OCI-M2 (cell line): ENCODE results near the gene CLPTM1.
"Not testable (repeated sequence)": the region's sequence is repeated elsewhere in the genome, so short reads cannot be mapped to it uniquely, and the experiment has no call there.

ENCODE experiments used
- DNase-seq: peaks from one replicate; lab custom pipeline; 2025; ENCODE audit not compliant: unreplicated experiment; lab: John Stamatoyannopoulos, UW

CLPTM1 gene

DNA sequence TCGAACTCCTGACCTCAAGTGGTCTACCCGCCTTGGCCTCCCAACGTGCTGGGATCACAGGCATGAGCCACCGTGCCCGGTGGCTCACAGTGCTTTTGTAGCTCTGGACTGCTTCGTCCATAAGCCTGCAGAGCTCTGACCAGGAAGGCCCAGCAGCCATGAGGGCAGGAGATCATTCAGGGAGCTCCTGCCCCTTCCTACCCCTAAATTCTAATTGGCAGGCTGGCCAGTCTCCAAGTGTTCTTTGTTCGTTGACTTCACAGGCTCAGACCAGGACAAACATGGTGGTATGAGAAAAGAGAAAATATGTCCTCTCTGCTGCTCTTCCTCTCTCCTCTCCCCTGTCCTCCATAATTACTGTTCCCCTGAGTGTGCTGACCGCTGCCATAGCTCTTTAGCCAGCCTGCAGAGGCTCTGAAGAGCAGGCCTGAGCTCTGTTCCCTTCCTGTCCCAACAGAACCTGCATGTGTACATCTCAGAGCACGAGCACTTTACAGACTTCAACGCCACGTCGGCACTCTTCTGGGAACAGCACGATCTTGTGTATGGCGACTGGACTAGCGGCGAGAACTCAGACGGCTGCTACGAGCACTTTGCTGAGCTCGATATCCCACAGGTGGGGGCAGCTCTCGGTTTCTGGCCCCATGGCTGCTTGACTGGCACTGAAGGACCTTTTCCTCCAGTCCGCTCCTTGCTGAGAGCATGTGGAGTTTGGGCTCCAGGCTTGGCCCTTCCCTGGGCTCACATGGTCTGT lies 19.0 kb downstream of the CLPTM1 start:
- no peak for DNase-seq

DNA sequence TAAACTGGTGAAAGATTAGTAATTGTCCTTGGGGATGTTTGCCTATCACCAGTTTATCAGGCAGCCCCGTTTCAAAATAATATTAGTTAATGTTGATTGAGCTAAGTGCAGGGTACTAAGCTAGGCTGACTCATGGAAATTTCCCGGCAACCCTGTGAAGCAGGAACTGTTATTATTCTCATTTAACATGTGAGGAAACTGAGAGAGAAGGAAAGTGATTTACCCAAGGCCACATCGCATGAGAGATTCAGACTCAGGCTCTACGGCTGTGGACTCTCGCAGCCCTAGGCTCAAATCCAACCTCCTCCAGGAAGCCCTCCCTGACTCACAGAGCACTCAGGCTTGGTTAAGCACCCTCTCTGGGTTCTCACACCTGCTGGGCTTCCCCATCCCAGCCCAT lies 19.7 kb downstream of the CLPTM1 start:
- DNase-seq = no peak

GRCh38 chr19:44975444-44975843 lies 20.3 kb downstream of the CLPTM1 start:
- no peak for DNase-seq

GRCh38 chr19:44984005-44984404 lies 28.8 kb downstream of the CLPTM1 start:
- no peak for DNase-seq

DNA sequence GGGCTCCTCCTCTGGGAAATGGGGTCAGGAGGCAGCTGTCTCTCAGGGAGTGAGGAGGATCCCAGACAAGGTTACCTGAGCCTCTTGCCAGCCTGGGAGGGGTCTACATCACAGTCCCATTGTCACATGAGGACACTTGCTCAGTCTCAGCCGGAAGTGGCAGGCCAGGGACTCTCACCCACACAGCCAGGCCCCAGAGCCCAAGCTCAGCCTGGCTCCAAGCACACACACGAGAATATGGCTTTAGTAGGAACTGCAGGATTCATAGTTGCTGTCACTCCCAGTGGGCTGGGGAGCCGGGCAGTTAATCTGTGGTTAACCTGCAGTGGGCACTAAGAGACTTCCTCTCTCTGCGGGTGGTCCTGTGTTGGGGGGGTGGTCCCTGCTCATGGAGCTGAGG lies 30.3 kb downstream of the CLPTM1 start:
- DNase-seq = no peak

GRCh38 chr19:44986389-44986788 lies 31.2 kb downstream of the CLPTM1 start:
- no peak for DNase-seq

DNA sequence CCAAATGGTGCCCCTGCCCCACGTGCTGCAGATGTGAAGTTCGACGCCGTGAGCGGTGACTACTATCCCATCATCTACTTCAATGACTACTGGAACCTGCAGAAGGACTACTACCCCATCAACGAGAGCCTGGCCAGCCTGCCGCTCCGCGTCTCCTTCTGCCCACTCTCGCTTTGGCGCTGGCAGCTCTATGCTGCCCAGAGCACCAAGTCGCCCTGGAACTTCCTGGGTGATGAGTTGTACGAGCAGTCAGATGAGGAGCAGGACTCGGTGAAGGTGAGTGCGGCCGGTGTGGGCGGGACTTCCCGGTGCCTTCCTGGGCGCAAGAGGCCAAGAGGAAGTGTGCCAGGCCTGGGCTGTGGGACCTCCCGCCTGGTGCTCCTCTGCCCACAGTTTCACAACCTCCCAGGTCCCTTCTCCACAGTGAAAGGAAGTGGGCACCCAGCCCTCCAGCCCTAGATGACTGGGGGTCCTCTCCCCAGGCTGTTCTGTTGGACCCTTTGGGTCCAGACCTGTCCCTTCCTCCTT lies 32.0 kb downstream of the CLPTM1 start:
- DNase-seq = no peak

- no peak for DNase-seq
Observed at GRCh38 chr19:44988273-44988672, 33.1 kb downstream of the CLPTM1 start.

DNA sequence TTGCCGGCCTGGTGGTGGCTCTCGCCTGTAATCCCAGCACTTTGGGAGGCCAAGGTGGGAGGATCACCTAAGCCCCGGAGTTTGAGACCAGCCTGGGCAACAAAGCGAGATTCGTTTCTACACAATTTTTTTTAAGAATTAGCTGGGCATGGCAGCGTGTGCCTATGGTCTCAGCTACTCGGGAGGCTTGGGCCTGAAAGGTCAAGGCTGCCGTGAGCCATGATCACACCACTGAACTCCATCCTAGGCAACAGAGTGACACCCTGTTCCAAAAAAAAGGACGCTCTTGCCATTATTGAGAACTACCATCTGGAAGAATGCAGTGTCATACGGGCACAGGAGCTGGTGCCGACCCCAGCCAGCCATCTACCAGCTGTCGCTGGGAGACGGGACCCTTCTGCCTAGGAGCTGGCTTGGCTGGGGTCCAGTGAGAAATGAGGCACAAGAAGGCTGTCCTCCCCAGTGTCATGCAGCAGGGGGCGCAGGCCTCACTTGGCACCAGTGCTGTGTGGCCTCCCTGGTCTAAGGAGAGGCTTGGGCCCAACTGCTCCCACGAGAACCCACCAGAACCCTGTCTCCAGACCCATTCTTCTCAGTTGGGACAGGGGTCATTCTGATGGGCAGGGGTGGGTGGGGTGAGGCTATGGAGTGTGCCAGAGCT lies 33.8 kb downstream of the CLPTM1 start:
- no peak for DNase-seq

DNA sequence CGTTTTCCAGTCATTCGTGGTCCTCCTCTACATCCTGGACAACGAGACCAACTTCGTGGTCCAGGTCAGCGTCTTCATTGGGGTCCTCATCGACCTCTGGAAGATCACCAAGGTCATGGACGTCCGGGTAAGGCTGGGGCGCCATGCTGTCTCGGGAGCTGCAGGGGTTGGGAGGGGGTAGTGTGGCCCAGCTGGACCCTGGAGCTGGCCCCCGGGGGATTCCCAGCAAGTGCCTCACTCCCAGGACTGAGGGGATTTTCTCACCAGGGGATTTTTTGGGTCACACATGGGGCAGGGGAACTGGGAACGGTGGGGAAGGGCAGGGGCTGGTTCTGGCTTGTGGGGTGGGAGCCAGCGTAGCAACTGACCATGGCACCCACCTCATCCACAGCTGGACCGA lies 35.3 kb downstream of the CLPTM1 start:
- DNase-seq = no peak

DNA sequence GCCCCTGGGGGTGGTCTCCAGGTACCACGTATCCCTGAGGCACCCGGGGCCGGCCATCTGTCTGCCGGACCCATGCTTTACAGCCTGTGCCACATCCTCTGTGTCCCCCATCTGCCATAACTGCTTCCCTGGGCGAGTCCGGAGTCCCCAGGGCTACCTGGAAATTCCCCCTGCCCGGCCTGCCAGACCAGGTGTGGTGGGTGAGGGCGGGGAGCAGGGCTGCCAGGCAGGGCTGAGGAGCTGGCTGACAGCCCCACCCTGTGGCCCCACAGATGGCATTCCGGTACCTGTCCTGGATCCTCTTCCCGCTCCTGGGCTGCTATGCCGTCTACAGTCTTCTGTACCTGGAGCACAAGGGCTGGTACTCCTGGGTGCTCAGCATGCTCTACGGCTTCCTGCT lies 35.8 kb downstream of the CLPTM1 start:
- no peak for DNase-seq

- no peak for DNase-seq
Observed at GRCh38 chr19:44992336-44993163, 37.4 kb downstream of the CLPTM1 start.

DNA sequence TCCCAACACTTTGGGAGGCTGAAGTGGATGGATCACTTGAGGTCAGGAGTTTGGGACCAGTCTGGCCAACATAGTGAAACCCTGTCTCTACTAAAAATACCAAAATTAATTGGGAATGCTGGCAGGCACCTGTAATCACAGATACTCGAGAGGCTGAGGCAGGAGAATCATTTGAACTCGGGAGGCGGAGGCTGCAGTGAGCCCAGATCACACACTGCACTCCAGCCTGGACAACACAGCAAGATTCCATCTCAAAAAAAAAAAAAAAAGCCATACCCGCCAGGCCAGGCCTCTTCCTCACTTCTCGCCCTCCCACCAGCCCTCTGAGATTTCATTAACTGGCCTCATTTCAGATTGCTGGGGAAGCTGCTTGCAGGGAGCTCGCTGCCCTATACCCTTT lies 38.3 kb downstream of the CLPTM1 start:
- DNase-seq = no peak

GRCh38 chr19:44993926-44994537 lies 38.9 kb downstream of the CLPTM1 start:
- no peak for DNase-seq

DNA sequence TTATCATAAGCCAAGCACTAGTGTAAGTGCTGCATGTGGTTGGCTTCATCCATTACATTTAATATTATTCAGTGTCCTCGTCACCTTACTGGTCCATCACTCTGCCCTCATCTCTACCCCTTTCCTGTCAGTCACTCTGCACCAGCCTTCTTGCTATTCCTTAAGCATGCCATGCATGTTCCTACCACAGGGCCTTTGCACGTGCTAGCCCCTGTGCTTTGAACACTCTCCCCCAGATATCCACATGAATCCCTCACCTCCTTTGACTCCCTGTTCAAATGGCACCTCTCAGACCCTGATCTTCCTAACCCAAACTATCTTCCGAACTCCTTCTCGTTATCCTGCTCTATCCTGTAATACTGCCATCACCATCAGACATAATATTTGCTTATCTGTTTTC lies 42.8 kb downstream of the CLPTM1 start:
- no peak for DNase-seq

DNA sequence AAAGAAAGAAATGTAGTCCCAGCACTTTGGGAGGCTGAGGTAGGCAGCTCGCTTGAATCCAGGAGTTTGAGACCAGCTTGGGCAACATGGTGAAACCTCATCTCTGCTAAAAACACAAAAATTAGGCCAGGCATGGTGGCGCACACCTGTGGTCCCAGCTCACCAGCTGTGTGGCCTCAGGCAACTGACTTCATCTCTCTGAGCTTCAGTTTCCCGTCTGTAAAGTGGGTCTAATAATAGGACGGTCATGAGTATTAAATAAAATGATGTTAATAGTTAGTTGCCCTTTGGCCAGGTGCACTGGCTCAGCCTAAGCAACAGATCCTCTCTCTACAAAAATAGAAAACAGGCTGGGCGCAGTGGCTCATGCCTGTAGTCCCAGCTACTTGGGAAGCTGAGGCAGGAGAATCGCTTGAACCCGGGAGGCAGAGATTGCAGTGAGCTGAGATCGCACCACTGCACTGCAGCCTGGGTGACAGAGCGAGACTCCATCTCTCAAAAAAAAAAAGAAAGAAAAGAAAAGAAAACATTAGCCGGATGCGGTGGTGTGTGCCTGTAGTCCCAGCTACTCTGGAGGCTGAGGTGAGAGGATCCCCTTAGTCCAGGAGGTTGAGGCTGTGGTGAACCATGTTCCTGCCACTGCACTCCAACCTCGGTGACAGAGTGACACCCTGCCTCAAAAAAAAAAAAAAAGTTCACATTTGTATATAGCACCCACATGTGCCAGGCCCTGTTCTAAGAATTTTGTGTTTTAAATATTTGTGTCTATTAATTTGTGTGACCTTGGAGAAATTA lies 44.1 kb downstream of the CLPTM1 start:
- DNase-seq = not testable (repeated sequence)

DNA sequence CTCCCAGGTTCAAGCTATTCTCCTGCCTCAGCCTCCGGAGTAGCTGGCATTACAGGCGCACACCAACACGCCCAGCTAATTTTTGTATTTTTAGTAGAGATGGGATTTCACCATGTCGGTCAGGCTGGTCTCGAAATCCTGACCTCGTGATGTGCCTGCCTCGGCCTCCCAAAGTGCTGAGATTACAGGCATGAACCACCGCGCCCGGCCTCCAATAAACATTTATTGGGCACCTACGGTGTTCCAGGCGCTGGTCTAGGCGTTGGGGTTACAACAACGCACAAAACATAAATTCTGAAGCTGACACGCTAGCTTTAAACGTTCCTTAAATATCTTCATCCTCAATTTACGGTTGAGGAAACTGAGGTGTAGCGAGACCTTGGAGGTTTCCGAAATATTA lies 45.5 kb downstream of the CLPTM1 start:
- DNase-seq = not testable (repeated sequence)

GRCh38 chr19:45001087-45001739 lies 46.0 kb downstream of the CLPTM1 start, which contains the start of gene RELB:
RELB (plus strand) TSS chr19:45001464; CDS start chr19:45001580, 116 bp downstream.
- no peak for DNase-seq

DNA sequence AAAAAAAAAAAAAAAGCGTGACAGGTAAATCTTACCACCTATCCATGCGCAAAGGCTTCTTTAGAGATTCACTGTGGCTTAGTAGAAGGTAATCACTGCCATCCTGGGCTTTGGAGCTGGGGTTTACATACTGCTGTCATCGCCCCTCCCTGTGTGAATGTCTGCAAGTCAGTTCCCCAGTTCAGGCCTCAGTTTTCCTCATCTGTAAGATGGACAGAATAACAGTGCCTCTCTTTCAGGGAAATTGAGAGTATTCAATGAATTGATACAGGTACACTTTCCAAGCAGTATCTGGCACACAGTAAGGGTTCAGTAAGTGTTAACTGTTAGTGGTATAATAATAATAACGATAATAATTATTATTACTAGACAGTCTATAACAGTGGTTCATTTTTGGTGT lies 48.3 kb downstream of the CLPTM1 start:
- DNase-seq = no peak

DNA sequence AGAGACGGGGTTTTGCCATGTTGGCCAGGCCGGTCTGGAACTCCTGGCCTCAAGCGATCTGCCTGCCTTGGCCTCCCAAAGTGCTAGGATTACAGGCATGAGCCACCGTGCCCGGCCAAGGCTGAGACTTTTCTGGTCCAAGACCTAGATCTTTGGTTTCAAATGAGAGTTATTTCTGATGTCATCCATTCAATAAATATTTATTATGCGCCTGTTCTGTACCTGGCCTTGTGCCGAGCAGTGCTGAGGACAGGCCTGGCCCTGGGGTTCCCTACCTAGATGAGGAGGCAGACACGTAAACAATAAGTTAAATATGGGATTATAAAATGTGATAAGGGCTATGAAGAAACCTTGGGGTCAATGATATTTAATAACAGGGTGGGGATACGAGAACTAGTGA lies 50.6 kb downstream of the CLPTM1 start:
- DNase-seq = no peak
